Kidney (tissue), 14 donors: ENCODE results near the gene LENEP. TPM values are rescaled to one million over a fixed set of nuclear protein-coding genes. Genes with fewer than 3 reads are reported as not detected.
"Not testable (repeated sequence)": the region's sequence is repeated elsewhere in the genome, so short reads cannot be mapped to it uniquely, and the experiment has no call there.

ENCODE experiments used
- DNase-seq, 5 donors: peaks; one replicate each; pipeline ENCODE4 v3.0.0-alpha.2; 2013 to 2020
- FAIRE-seq: peaks from 2 replicates; lab custom pipeline; 2012; peaks lifted over from hg19 to GRCh38; lab: Jason Lieb, UNC
- H3K27ac ChIP-seq, 2 donors: one replicate each; pipeline ENCODE4 v1.7.0; 2013; ENCODE audit warnings: low read depth in 2 of 2, low read length in 2 of 2, inconsistent platforms in 1 of 2
- H3K27me3 ChIP-seq: one replicate; pipeline ENCODE4 v1.7.1; 2013; ENCODE audit warnings: low read length, inconsistent platforms; ENCODE audit not compliant: control insufficient read depth, insufficient read depth
- H3K36me3 ChIP-seq, 3 donors: one replicate each; pipeline versions ENCODE4 v1.7.0 to v1.7.1; 2013; ENCODE audit warnings: low read length in 3 of 3, control low read depth in 1 of 3, inconsistent platforms in 1 of 3; ENCODE audit not compliant: insufficient read depth in 3 of 3, control insufficient read depth in 2 of 3
- H3K4me1 ChIP-seq, 3 donors: one replicate each; pipeline versions ENCODE4 v1.7.0 to v1.7.1; 2013; ENCODE audit warnings: low read length in 3 of 3, inconsistent platforms in 1 of 3, low read depth in 1 of 3; ENCODE audit not compliant: control insufficient read depth in 2 of 3, insufficient read depth in 2 of 3
- H3K4me3 ChIP-seq, 3 donors: one replicate each; pipeline versions ENCODE4 v1.7.0 to v1.8.1; 2013; ENCODE audit warnings: low read length in 3 of 3, control low read depth in 1 of 3, inconsistent platforms in 1 of 3
- H3K9ac ChIP-seq, 3 donors: one replicate each; pipeline versions ENCODE4 v1.7.0 to v1.7.1; 2013; ENCODE audit warnings: low read length in 3 of 3, control low read depth in 1 of 3, inconsistent platforms in 1 of 3
- H3K9me3 ChIP-seq, 3 donors: one replicate each; pipeline versions ENCODE4 v1.7.0 to v1.7.1; 2013; ENCODE audit warnings: low read length in 3 of 3, control low read depth in 1 of 3, inconsistent platforms in 1 of 3; ENCODE audit not compliant: control insufficient read depth in 2 of 3, insufficient read depth in 1 of 3
- intact Hi-C: fragments of 100-400 bp; cut with DNase I; formaldehyde crosslinking; loops from one replicate; pipeline ENCODE4 v1.11.1; 2022
- polyA plus RNA-seq: library from polyadenylated mRNA; stranded (reverse); fragments of 350-450 nt; fragmentation: Illumina TruSeq; extraction: RNeasy Lipid Tissue Mini Kit (QIAGEN cat#74804); gene quantifications from one replicate; pipeline ENCODE4 v1.2.3, GENCODE V29; 2014; ENCODE audit warnings: low read depth, low replicate concordance; ENCODE audit not compliant: insufficient read depth
- total RNA-seq: library from RNA; stranded (reverse); fragmentation: NEBNext Ultra II Directional; extraction: Animal tissue kit (Norgen Biotek cat#: 25700); gene quantifications from one replicate; pipeline ENCODE4 v1.2.1, GENCODE V29; 2021
- TF ChIP-seq, protein P1 (sequence below): IDR thresholded peaks from 3 replicates; pipeline ENCODE4 v1.5.1; 2012; ENCODE audit warnings: mild to moderate bottlenecking, moderate library complexity, borderline replicate concordance; ENCODE audit not compliant: insufficient read depth; ENCODE audit errors: extremely low read depth
- donor health status: control.
- donor health status: control.
- donor health status: control.
- donor health status: control.
- donor health status: control.
- donor health status: DM: yes; HTN: yes; CAD: no.
- donor health status: Normal renal cell carcinoma (clear cell type).

Gene LENEP
- total and polyA plus RNA-seq, 2 donors from 2014 or later = not detected

DNA sequence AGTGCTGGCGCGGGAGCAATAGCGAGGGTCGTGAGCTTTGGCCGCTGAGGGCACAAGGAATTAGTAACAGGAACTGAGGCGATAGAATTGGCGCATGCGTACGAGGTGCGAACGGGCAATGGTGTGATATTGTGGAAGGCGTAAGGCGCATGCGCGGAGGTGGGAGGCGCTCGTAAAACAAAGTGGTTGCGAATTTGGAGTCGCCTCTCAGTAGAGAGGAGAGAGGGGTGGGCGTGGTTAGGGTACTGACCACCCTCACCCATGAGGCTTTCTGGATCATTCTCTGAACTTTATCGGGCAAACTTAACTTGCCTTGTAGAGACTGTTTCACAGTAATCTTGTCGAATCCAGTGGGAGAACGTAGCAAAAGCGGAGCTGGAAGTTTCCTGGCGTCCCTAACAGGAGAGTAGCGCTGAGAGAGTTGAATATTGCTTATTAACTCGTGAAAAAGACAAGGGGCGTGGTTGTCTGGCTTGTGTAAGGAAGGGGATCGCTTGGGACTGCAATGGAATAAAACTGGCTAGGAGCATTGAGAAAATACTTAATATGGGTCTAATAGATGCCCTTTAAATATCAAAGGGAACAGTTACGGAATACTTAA is 18.5 kb upstream of the LENEP start:
- FAIRE-seq (no peak), DNase-seq (peak; percentile 97 to 99 (median 99))
- Histone ChIP-seq H3K4me3 (peak overlapping the region; percentile 75 to 94 (median 83)), H3K9me3 (no peaks in the 10 kb centered on the region), H3K9ac (peak overlapping the region; percentile 75 to 98 (median 97)), H3K4me1 (peaks cover 7 to 26% (median 18%) of the 10 kb centered on the region in 3 donors), H3K36me3 (no peaks in the 10 kb centered on the region), H3K27ac (peak overlapping the region; percentile 96 to 98), H3K27me3 (no peaks in the 10 kb centered on the region)
- intact Hi-C loops = no loop called here
- TF ChIP-seq, protein P1, sequence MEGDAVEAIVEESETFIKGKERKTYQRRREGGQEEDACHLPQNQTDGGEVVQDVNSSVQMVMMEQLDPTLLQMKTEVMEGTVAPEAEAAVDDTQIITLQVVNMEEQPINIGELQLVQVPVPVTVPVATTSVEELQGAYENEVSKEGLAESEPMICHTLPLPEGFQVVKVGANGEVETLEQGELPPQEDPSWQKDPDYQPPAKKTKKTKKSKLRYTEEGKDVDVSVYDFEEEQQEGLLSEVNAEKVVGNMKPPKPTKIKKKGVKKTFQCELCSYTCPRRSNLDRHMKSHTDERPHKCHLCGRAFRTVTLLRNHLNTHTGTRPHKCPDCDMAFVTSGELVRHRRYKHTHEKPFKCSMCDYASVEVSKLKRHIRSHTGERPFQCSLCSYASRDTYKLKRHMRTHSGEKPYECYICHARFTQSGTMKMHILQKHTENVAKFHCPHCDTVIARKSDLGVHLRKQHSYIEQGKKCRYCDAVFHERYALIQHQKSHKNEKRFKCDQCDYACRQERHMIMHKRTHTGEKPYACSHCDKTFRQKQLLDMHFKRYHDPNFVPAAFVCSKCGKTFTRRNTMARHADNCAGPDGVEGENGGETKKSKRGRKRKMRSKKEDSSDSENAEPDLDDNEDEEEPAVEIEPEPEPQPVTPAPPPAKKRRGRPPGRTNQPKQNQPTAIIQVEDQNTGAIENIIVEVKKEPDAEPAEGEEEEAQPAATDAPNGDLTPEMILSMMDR = no peak

DNA sequence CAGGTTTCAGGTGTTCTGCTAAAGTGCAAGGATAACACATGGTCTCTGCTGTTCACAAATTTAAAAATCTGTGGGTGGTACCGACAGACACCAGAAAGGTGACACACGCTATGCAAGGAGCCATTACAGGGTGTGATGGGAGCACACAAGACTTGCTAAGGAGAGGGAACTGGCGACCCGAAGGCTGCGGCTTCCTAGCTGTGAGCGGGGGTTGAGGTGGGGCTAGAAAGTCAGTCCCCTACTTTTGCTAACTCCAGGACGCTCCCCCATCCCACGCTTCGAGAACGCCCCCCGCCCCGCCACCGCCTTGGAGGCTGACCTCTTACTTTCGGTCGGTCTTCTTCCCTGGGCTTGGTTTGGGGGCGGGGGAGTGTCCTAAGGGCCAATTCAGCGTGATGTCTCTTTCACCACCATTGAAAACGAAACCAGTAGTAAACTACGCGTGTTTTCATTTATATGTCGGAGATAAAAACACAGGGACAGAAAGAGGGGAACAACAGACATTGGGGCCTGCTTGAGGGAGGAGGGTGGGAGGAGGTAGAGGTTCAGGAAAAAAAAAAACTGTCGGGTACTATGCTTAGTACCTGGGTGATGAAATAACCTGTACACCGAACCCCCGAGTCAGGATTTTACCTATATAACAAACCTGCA is 17.9 kb upstream of the LENEP start:
- H3K4me3 ChIP-seq = peak overlapping the region; percentile 75 to 94 (median 83)
- intact Hi-C loops = no loop called here
- H3K9ac ChIP-seq = peak overlapping the region; percentile 75 to 98 (median 97)
- H3K4me1 ChIP-seq = peaks cover 7 to 26% (median 18%) of the 10 kb centered on the region in 3 donors
- peak overlapping the region; percentile 96 to 98 for H3K27ac ChIP-seq
- FAIRE-seq (no peak), DNase-seq (peak; percentile 63 to 90 (median 83))
- no peaks in the 10 kb centered on the region for H3K9me3 ChIP-seq
- H3K36me3 ChIP-seq = no peaks in the 10 kb centered on the region
- TF ChIP-seq, protein P1 = no peak
- H3K27me3 ChIP-seq = no peaks in the 10 kb centered on the region

DNA sequence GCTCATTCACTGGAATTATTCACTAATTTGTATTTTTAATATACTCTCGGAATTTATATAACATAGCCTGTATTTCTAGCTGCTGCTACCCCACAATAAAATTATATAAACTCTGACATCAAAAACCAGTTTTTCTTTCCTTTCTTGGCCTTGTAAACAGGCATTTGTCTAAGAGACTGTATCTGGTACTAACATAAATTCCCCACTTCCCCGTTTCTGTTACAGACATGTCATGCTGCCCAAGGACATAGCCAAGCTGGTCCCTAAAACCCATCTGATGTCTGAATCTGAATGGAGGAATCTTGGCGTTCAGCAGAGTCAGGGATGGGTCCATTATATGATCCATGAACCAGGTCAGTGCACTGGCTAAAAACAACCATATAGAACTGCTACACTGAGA is 15.6 kb upstream of the LENEP start:
- H3K27ac ChIP-seq, H3K9ac ChIP-seq, DNase-seq, H3K9me3 ChIP-seq, FAIRE-seq, H3K27me3 ChIP-seq, intact Hi-C loops, H3K36me3 ChIP-seq, H3K4me3 ChIP-seq: not testable (repeated sequence)
- H3K4me1 ChIP-seq = peaks cover 2 to 14% (median 8%) of the 10 kb centered on the region in 3 donors

DNA sequence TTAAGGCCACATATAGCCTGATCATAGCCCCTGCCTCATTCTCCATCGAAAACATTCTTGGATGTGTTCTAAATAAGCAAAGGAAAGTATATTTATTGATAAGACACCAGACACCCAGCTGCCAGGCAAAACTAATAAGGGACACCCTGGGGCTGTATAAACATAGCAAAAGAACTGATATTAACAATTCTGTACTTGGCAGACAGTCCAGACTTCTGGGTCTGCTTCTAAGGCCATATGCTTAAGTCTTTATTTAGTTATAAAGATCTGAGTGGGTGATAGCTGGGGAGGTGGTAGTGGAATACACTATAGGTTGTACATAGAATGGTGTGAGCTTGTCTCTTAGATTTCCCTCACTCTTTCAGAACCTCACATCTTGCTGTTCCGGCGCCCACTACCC is 15.0 kb upstream of the LENEP start:
- TF ChIP-seq, protein P1 = no peak
- peaks cover 0 to 11% (median 5%) of the 10 kb centered on the region in 3 donors for H3K4me1 ChIP-seq
- FAIRE-seq (no peak), DNase-seq (no peak)
- H3K9me3 ChIP-seq = no peaks in the 10 kb centered on the region
- H3K27me3 ChIP-seq = no peaks in the 10 kb centered on the region
- H3K4me3 ChIP-seq = no peak overlapping the region
- no peak overlapping the region for H3K27ac ChIP-seq
- H3K9ac ChIP-seq = no peak overlapping the region
- no peaks in the 10 kb centered on the region for H3K36me3 ChIP-seq
- intact Hi-C loops = no loop called here
